A549 (cell line): Measurements from ENCODE around the gene USP4. TPM values are rescaled to one million over a fixed set of nuclear protein-coding genes. Genes with fewer than 3 reads are reported as not detected.

Experiments
- ATAC-seq, 2 experiments: fragments of 200-7000 bp in 1 of 2; fragments of >200 bp in 1 of 2; cut with Nextera tagmentation in 1 of 2; cut with Tn5 transposase in 1 of 2; 3 replicates each; pipeline versions ENCODE4 v1.8.0 to v1.9.1; 2018 to 2020; ENCODE audit warnings: mild to moderate bottlenecking in 1 of 2, moderate library complexity in 1 of 2
- CTCF ChIA-PET: fragments of 300-600 bp; sonication (Branson Sonifier 250); formaldehyde crosslinking; extraction: SDS; loops from one replicate; lab custom pipeline; 2021; ENCODE audit warnings: antibody characterized with exemption, inconsistent platforms; lab: Yijun Ruan, JAX
- POLR2A ChIA-PET: fragments of 350-600 bp; formaldehyde crosslinking; extraction: SDS; loops from one replicate; lab custom pipeline; 2021; ENCODE audit warnings: antibody characterized with exemption, inconsistent platforms; lab: Yijun Ruan, JAX
- DNase-seq, 2 experiments: peaks; one replicate each; pipeline versions ENCODE4 v3.0.0 to v3.0.0-alpha.2; 2011 to 2016; ENCODE audit warnings: low read depth in 1 of 2, low spot score in 1 of 2
- FAIRE-seq: peaks from 2 replicates; lab custom pipeline; 2011; peaks lifted over from hg19 to GRCh38; lab: Jason Lieb, UNC
- H3K27ac ChIP-seq, 2 experiments: fragments of >200 bp; sonication (Bioruptor Twin); formaldehyde crosslinking; 3 replicates each; pipeline ENCODE4 v1.5.1; 2016 to 2017
- H3K4me1 ChIP-seq: fragments of >200 bp; sonication (Bioruptor Twin); formaldehyde crosslinking; 3 replicates; pipeline ENCODE4 v1.6.1; 2016
- H3K4me2 ChIP-seq: fragments of >200 bp; sonication (Bioruptor Twin); formaldehyde crosslinking; 3 replicates; pipeline ENCODE4 v1.6.1; 2016
- H3K4me3 ChIP-seq: fragments of >200 bp; sonication (Bioruptor Twin); formaldehyde crosslinking; 3 replicates; pipeline ENCODE4 v1.5.1; 2016
- H3K9me3 ChIP-seq: fragments of >200 bp; sonication (Bioruptor Twin); formaldehyde crosslinking; 3 replicates; pipeline ENCODE4 v1.6.1; 2016
- ATOH8 ChIP-seq: fragments of 250-450 bp; sonication (Bioruptor Pico); IDR thresholded peaks from 2 replicates; pipeline ENCODE4 v1.5.0; 2020; ENCODE audit warnings: low read depth, mild to moderate bottlenecking, moderate library complexity
- BCL3 ChIP-seq: fragments of >200 bp; sonication (Bioruptor Twin); formaldehyde crosslinking; IDR thresholded peaks from 3 replicates; pipeline ENCODE4 v1.6.1; 2016
- BHLHE40 ChIP-seq: IDR thresholded peaks from 2 replicates; pipeline ENCODE4 v1.6.1; 2012; ENCODE audit warnings: low read depth, low read length, inconsistent platforms
- CBX2 ChIP-seq: fragments of 200-600 bp; sonication (generic); IDR thresholded peaks from 2 replicates; pipeline ENCODE4 v1.6.1; 2016; ENCODE audit warnings: low read depth, mild to moderate bottlenecking, borderline replicate concordance
- CEBPB ChIP-seq, 2 experiments: fragments of >200 bp in 1 of 2; sonication (Bioruptor Twin) in 1 of 2; formaldehyde crosslinking in 1 of 2; IDR thresholded peaks; 2 replicates each; pipeline ENCODE4 v1.6.1; 2012 to 2016
- CTCF ChIP-seq: fragments of >200 bp; sonication (Bioruptor Twin); formaldehyde crosslinking; IDR thresholded peaks from 3 replicates; pipeline ENCODE4 v1.5.1; 2016
- E2F6 ChIP-seq: IDR thresholded peaks from 2 replicates; pipeline ENCODE4 v1.6.1; 2012; ENCODE audit warnings: low read depth, borderline replicate concordance
- EHMT2 ChIP-seq: fragments of 200-600 bp; sonication (generic); IDR thresholded peaks from 2 replicates; pipeline ENCODE4 v1.6.1; 2016; ENCODE audit warnings: antibody characterized with exemption, low read depth, mild to moderate bottlenecking, moderate library complexity
- ELK1 ChIP-seq: fragments of 150-350 bp; IDR thresholded peaks from 2 replicates; pipeline ENCODE4 v1.6.1; 2014; ENCODE audit warnings: low read depth, mild to moderate bottlenecking, low read length
- EP300 ChIP-seq, 2 experiments: fragments of >200 bp; sonication (Bioruptor Twin); formaldehyde crosslinking; IDR thresholded peaks; 2 replicates in 1 of 2; 3 replicates in 1 of 2; pipeline ENCODE4 v1.6.1; 2016 to 2017
- ESRRA ChIP-seq: fragments of 150-350 bp; IDR thresholded peaks from 2 replicates; pipeline ENCODE4 v1.6.1; 2014; ENCODE audit warnings: mild to moderate bottlenecking, low read length, borderline replicate concordance
- FOXS1 ChIP-seq: fragments of 250-450 bp; sonication (Bioruptor Pico); IDR thresholded peaks from 2 replicates; pipeline ENCODE4 v1.5.0; 2020; ENCODE audit warnings: mild to moderate bottlenecking, moderate library complexity
- HMGXB4 ChIP-seq: fragments of 250-450 bp; sonication (Bioruptor Pico); IDR thresholded peaks from 2 replicates; pipeline ENCODE4 v1.5.0; 2021; ENCODE audit warnings: mild to moderate bottlenecking, moderate library complexity, borderline replicate concordance
- HOXB13 ChIP-seq: fragments of 250-450 bp; sonication (Bioruptor Pico); IDR thresholded peaks from 2 replicates; pipeline ENCODE4 v1.5.0; 2020; ENCODE audit warnings: low read depth, mild to moderate bottlenecking, moderate library complexity
- KDM1A ChIP-seq: fragments of 200-600 bp; sonication (generic); IDR thresholded peaks from 2 replicates; pipeline ENCODE4 v1.6.1; 2016; ENCODE audit warnings: low read depth, mild to moderate bottlenecking
- MAX ChIP-seq: IDR thresholded peaks from 2 replicates; pipeline ENCODE4 v1.6.1; 2012
- PBX3 ChIP-seq: IDR thresholded peaks from 2 replicates; pipeline ENCODE4 v1.6.1; 2012
- RCOR1 ChIP-seq: fragments of 150-350 bp; IDR thresholded peaks from 2 replicates; pipeline ENCODE4 v1.6.1; 2014; ENCODE audit warnings: antibody characterized with exemption, low read length, low read depth
- SMC3 ChIP-seq: fragments of >200 bp; sonication (Bioruptor Twin); formaldehyde crosslinking; IDR thresholded peaks from 3 replicates; pipeline ENCODE4 v1.6.1; 2018; ENCODE audit warnings: inconsistent platforms
- TFCP2L1 ChIP-seq: fragments of 250-450 bp; sonication (Bioruptor Pico); IDR thresholded peaks from 2 replicates; pipeline ENCODE4 v1.5.0; 2021; ENCODE audit warnings: mild to moderate bottlenecking
- USF2 ChIP-seq: fragments of 450-650 bp; IDR thresholded peaks from 2 replicates; pipeline ENCODE4 v1.6.1; 2014; ENCODE audit warnings: antibody characterized with exemption
- WGBS: methylation state at CpG from one replicate; pipeline ENCODE4 v1.1.6; 2017; ENCODE audit errors: missing lambda C conversion rate; 5-methylcytosine and 5-hydroxymethylcytosine counted together
- polyA plus RNA-seq, 4 experiments: library from polyadenylated mRNA; depleted of rRNA in 3 of 4; stranded (reverse); fragments of >200 nt; fragmentation: RNase III in 1 of 4; extraction: RNeasy Plus Mini Kit Qiagen cat#74134 plus additional on column Dnase treatment in 1 of 4; gene quantifications; 2 replicates in 3 of 4; 3 replicates in 1 of 4; pipeline ENCODE4 v1.2.3, GENCODE V29; 2011 to 2017

Gene USP4
- polyA plus RNA-seq, 2 of the 4 experiments (the other 2 are of a cell fraction): 12.9 to 23.7 TPM

- 0 out of 3 replicates have a peak, but pooled peaks cover 6% of the 10 kb centered on the region for H3K9me3 ChIP-seq
- DNase-seq: no peak
- no peak overlapping the region for H3K4me3 ChIP-seq
- no peak for TF ChIP-seq TFCP2L1 (CRISPR knock-in tag)
- no peak for TF ChIP-seq RCOR1
- no peak for TF ChIP-seq CEBPB (IDR thresholded peaks at IDR 0.05)
- TF ChIP-seq MAX: no peak
- no peak for TF ChIP-seq ELK1
- no peak for TF ChIP-seq EHMT2
- no peak overlapping the region for H3K27ac ChIP-seq
- H3K4me2 ChIP-seq: no peak overlapping the region
- ChIA-PET CTCF (no interaction called here), POLR2A (no interaction called here)
- WGBS: 84% methylated on average over 3 of the region's 3 CpGs
- H3K4me1 ChIP-seq: no peaks in the 10 kb centered on the region
- ATAC-seq: no peak
- FAIRE-seq: no peak
These were observed 102.5 kb downstream of the USP4 start for GRCh38 chr3:49237344-49237743.

- Histone ChIP-seq H3K4me1 (no peaks in the 10 kb centered on the region), H3K4me2 (no peak overlapping the region), H3K9me3 (0 out of 3 replicates have a peak, but pooled peaks cover 6% of the 10 kb centered on the region), H3K4me3 (no peak overlapping the region), H3K27ac (no peak overlapping the region)
- POLR2A ChIA-PET: no interaction called here
- TF ChIP-seq HOXB13 (CRISPR knock-in tag) (no peak), E2F6 (no peak), ESRRA (no peak), BHLHE40 (no peak), ELK1 (no peak), BCL3 (no peak), HMGXB4 (CRISPR knock-in tag) (no peak), SMC3 (no peak), TFCP2L1 (CRISPR knock-in tag) (no peak), CTCF (no peak), CEBPB (IDR thresholded peaks at IDR 0.05) (no peak), EP300 (IDR thresholded peaks at IDR 0.05) (no peak), PBX3 (no peak), CBX2 (no peak), KDM1A (no peak), ATOH8 (no peak), USF2 (no peak), FOXS1 (CRISPR knock-in tag) (no peak)
- DNase-seq (no peak), ATAC-seq (no peak), FAIRE-seq (no peak)
- CTCF ChIA-PET: no interaction called here
These were observed 103.6 kb downstream of the USP4 start for GRCh38 chr3:49236226-49236625.
